Measurements from ENCODE around the gene CD44.

Gene CD44

GRCh38 chr11:35153280-35153679 is 14.3 kb downstream of the CD44 start:
- FAIRE-seq (no peak), DNase-seq (ENCODE audit: extremely low spot score, insufficient read length, low read depth) (no peak)

GRCh38 chr11:35154952-35155351 is 16.0 kb downstream of the CD44 start:
- FAIRE-seq (no peak), DNase-seq (ENCODE audit: extremely low spot score, insufficient read length, low read depth) (no peak)

GRCh38 chr11:35155677-35156076 is 16.7 kb downstream of the CD44 start:
- DNase-seq (ENCODE audit: extremely low spot score, insufficient read length, low read depth), result no peak
- FAIRE-seq, result no peak

- DNase-seq (ENCODE audit: extremely low spot score, insufficient read length, low read depth) (no peak), FAIRE-seq (no peak)
These were observed 19.1 kb downstream of the CD44 start for GRCh38 chr11:35157814-35158700.

GRCh38 chr11:35158701-35159510 is 19.9 kb downstream of the CD44 start:
- DNase-seq (ENCODE audit: extremely low spot score, insufficient read length, low read depth) (no peak), FAIRE-seq (no peak)

- no peak for DNase-seq (ENCODE audit: extremely low spot score, insufficient read length, low read depth)
- FAIRE-seq, result no peak
These were observed 21.4 kb downstream of the CD44 start for GRCh38 chr11:35160246-35160824.

- DNase-seq (ENCODE audit: extremely low spot score, insufficient read length, low read depth) (no peak), FAIRE-seq (no peak)
These were observed 22.1 kb downstream of the CD44 start for GRCh38 chr11:35160902-35161597.

GRCh38 chr11:35162745-35163144 is 23.8 kb downstream of the CD44 start:
- FAIRE-seq, result peak; percentile 35
- DNase-seq (ENCODE audit: extremely low spot score, insufficient read length, low read depth), result no peak

GRCh38 chr11:35163209-35163608 is 24.2 kb downstream of the CD44 start:
- no peak for FAIRE-seq
- DNase-seq (ENCODE audit: extremely low spot score, insufficient read length, low read depth), result no peak

GRCh38 chr11:35163702-35164496 is 24.9 kb downstream of the CD44 start:
- peak; percentile 81 for FAIRE-seq
- no peak for DNase-seq (ENCODE audit: extremely low spot score, insufficient read length, low read depth)

- FAIRE-seq, result peak; percentile 24
- no peak for DNase-seq (ENCODE audit: extremely low spot score, insufficient read length, low read depth)
These were observed 26.1 kb downstream of the CD44 start for GRCh38 chr11:35165030-35165422.

GRCh38 chr11:35165423-35166368 is 26.7 kb downstream of the CD44 start:
- FAIRE-seq (peak; percentile 97), DNase-seq (ENCODE audit: extremely low spot score, insufficient read length, low read depth) (peak; percentile 56)

GRCh38 chr11:35166369-35167360 is 27.7 kb downstream of the CD44 start:
- DNase-seq (ENCODE audit: extremely low spot score, insufficient read length, low read depth), result no peak
- no peak for FAIRE-seq

- no peak for DNase-seq (ENCODE audit: extremely low spot score, insufficient read length, low read depth)
- no peak for FAIRE-seq
These were observed 28.5 kb downstream of the CD44 start for GRCh38 chr11:35167426-35167954.

- DNase-seq (ENCODE audit: extremely low spot score, insufficient read length, low read depth) (no peak), FAIRE-seq (no peak)
These were observed 29.7 kb downstream of the CD44 start for GRCh38 chr11:35168671-35169070.

GRCh38 chr11:35169112-35169511 is 30.1 kb downstream of the CD44 start:
- FAIRE-seq (no peak), DNase-seq (ENCODE audit: extremely low spot score, insufficient read length, low read depth) (no peak)

GRCh38 chr11:35169754-35170153 is 30.8 kb downstream of the CD44 start:
- FAIRE-seq, result no peak

More at GRCh38 chr11:35169754-35170153, 30.8 kb downstream of the CD44 start:
- DNase-seq (ENCODE audit: extremely low spot score, insufficient read length, low read depth), result no peak

Measured in GM18507 (cell line).